Measurements from ENCODE around the gene MFAP1. TPM values are rescaled to one million over a fixed set of nuclear protein-coding genes. Genes with fewer than 3 reads are reported as not detected.

MFAP1 gene
- total RNA-seq, 1 experiment from 2014 or later, result 28.6 TPM

GRCh38 chr15:43777267-43777914, 47.1 kb downstream of the MFAP1 start:
- peak; percentile 68 for DNase-seq (ENCODE audit: extremely low read depth, low read depth)

GRCh38 chr15:43776718-43777266, 47.7 kb downstream of the MFAP1 start, which contains the start of gene ELL3:
ELL3 (minus strand) TSS chr15:43776966; CDS start chr15:43776901, 65 bp downstream.
- DNase-seq (ENCODE audit: extremely low read depth, low read depth), result peak; percentile 73

DNA sequence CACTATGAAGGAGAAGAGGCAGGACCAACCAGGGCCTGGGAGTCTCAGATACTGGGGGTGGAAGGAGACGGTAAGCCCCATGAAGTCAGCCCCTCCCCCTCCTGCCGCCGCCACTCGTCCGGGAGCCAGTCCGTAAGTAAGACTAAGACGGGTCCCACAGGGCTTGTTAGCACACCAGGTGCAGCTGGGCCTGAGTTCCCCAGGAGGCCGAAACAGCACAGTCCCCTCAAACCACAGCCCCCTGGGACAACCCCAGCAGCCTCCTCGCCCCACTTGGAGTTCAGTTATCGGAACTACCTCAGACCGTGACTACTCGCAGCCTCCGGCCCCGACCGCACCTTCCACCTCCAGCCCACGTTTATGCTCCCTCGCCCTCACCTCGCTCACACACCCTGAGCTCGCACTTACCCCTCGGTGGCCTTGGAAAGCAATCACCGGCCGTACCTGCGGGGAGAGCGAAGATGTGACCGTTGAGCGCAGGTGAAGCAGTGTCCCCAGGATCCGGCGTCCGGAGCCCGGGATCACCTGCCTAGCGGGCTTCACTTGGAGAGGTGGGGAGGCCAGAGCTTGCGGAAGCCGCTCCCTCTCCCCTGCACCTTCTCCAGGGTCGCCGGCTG, 48.3 kb downstream of the MFAP1 start:
- no peak for DNase-seq (ENCODE audit: extremely low read depth, low read depth)

- peak; percentile 56 for DNase-seq (ENCODE audit: extremely low read depth, low read depth)
Observed at GRCh38 chr15:43775411-43775965, 49.0 kb downstream of the MFAP1 start.

GRCh38 chr15:43774062-43774461, 50.4 kb downstream of the MFAP1 start:
- no peak for DNase-seq (ENCODE audit: extremely low read depth, low read depth)

GRCh38 chr15:43772624-43773023, 51.9 kb downstream of the MFAP1 start:
- DNase-seq (ENCODE audit: extremely low read depth, low read depth), result no peak

DNA sequence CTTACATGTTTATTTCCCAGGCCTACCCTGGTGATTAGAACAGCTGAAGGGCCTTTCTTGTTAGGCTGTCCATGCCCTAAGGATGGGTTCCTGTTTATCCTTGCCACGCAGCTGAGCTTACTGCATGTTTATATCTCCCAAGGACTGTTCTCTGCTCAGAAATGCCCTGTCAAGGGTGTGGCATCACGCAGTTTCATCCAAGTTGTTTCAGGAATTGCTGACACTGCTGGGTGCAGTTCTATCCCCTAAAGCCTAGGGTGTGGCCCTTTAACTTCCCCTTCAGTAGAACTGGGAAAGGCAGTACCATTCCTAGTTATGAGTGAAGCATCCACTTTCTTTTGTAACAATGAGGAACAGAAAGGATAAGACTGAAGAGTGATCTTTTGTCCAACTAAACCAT, 52.7 kb downstream of the MFAP1 start:
- no peak for DNase-seq (ENCODE audit: extremely low read depth, low read depth)

GRCh38 chr15:43769584-43770228, 54.8 kb downstream of the MFAP1 start:
- peak; percentile 44 for DNase-seq (ENCODE audit: extremely low read depth, low read depth)

DNA sequence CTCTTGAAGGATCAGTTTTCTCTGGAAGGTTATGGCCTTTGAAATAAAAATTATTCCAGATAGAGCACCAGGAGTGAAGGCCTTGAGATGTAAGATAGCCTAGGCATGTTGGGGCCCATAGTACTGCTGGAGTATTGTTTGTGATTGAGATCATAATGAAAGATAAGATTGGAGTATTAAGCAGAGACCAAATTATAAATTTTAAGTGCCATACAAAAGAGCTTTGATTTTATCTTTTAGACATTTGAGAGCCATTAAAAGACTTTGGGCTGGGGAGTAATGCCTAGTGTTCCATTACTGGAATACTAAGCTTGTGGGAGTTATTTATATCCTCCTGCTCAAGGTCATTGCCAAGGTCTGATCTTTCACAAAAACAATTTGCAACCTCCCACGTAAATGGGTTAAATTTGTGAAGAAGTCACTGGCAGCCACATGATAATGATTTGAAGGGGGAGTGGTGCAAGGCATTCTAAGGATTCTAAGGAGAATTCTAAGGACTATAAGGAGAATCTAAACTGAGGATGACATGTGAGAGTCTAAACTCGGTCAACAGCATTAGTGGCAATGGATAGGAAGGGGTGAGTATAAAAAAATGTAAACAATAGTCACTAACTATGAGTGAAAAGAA, 60.6 kb downstream of the MFAP1 start:
- no peak for DNase-seq (ENCODE audit: extremely low read depth, low read depth)

DNA sequence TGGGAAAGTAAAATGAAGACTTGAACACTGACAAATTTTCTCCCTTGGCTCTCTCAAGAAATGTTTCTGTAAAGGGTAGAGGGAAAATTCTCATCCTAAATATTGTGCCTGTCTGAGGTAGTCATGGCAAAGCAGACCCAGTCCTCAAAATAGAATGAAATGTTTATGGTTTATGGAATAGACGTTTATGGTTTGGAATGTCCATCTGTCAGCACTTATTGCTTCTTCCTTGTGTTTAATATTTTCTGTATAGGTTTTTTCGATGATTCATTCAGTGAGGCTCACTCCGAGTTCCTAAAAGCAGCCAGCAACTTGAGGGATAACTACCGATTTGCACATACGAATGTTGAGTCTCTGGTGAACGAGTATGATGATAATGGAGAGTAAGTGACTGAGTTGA, 61.7 kb downstream of the MFAP1 start:
- no peak for DNase-seq (ENCODE audit: extremely low read depth, low read depth)

Small RNA genes within 50 kb of the gene (small RNA-seq; reads per million reads assigned to genes)
- gene MIR1282 (0 reads per million in 2 experiments), gene RF00019 (0 reads per million in 2 experiments)

Other genes starting within 250 kb of the MFAP1 start
- 10.7 and 12.7 TPM in 2 replicates for gene PPIP5K1, start 234.5 kb downstream of the MFAP1 start, total RNA-seq (2014; rRNA removed; shearing (Covaris generic))
- gene CKMT1B, start 230.7 kb downstream of the MFAP1 start, total RNA-seq (2014; rRNA removed; shearing (Covaris generic)), result 1.5 and 2.4 TPM in 2 replicates
- 0.17 and 0.22 TPM in 2 replicates for gene STRC, start 205.9 kb downstream of the MFAP1 start, total RNA-seq (2014; rRNA removed; shearing (Covaris generic))
- gene CATSPER2, start 175.8 kb downstream of the MFAP1 start, total RNA-seq (2014; rRNA removed; shearing (Covaris generic)), result 1.5 TPM in 2 replicates
- gene CKMT1A, start 130.8 kb downstream of the MFAP1 start, total RNA-seq (2014; rRNA removed; shearing (Covaris generic)), result 1.2 TPM in 2 replicates
- 290 and 370 TPM in 2 replicates for gene PDIA3, start 78.3 kb downstream of the MFAP1 start, total RNA-seq (2014; rRNA removed; shearing (Covaris generic))
- gene ELL3, start 47.7 kb downstream of the MFAP1 start, total RNA-seq (2014; rRNA removed; shearing (Covaris generic)), result 3.9 and 4.0 TPM in 2 replicates
- 304 and 355 TPM in 2 replicates for gene SERF2, start 32.4 kb downstream of the MFAP1 start, total RNA-seq (2014; rRNA removed; shearing (Covaris generic))
- 0.12 TPM in 1 of 2 replicates, not detected in the other for gene SERINC4, start 24.5 kb downstream of the MFAP1 start, total RNA-seq (2014; rRNA removed; shearing (Covaris generic))
- 10.5 and 15.4 TPM in 2 replicates for gene HYPK, start 24.1 kb downstream of the MFAP1 start, total RNA-seq (2014; rRNA removed; shearing (Covaris generic))
- gene WDR76, start 2.3 kb upstream of the MFAP1 start, total RNA-seq (2014; rRNA removed; shearing (Covaris generic)), result 18.9 and 20.8 TPM in 2 replicates